GM19455 (cell line): ENCODE data around the gene DNMT3A.
"Not testable (repeated sequence)": the region's sequence is repeated elsewhere in the genome, so short reads cannot be mapped to it uniquely, and the experiment has no call there.

Experiments used
- ATAC-seq: cut with Tn5 transposase; IDR thresholded peaks from one replicate; pipeline ENCODE4 v1.9.1; 2021; ENCODE audit not compliant: unreplicated experiment

The DNMT3A gene

DNA sequence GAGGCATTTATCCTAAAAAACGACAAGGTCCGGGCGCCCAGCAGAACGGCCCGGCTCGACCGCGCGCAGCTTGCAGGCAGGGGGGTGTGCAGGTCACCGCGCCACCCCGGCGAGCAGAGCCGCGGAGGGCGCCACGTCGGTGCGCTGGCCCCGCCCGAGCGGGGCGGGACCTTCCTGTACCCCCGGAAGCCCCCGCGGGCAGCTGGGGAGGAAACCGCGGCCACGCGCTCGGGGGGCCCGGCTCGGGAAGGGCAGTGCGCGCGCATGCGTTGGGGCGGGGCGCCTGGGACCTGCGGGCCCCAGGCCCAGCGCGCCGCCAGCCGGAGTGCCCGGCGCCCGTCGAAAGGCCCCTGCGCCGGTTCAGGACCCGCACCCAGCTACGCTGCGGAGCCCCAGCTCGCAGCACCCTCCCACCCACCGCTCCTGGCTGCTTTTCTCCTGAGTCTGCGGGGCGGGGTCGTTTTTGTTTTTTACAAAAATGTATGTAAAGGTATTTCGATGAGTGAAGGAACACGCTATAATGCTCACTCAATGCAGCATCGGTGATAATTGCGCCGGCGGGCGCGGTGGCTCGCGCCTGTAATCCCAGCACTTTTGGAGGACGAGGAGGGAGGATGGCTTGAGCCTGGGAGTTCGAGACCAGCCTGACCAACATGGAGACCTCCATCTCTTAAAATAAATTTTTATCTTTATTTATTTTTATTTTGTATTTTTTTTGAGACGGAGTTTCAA lies 125.6 kb downstream of the DNMT3A start:
- peak; percentile 71 for ATAC-seq

GRCh38 chr2:25215232-25215631 lies 126.5 kb downstream of the DNMT3A start:
- ATAC-seq = no peak

DNA sequence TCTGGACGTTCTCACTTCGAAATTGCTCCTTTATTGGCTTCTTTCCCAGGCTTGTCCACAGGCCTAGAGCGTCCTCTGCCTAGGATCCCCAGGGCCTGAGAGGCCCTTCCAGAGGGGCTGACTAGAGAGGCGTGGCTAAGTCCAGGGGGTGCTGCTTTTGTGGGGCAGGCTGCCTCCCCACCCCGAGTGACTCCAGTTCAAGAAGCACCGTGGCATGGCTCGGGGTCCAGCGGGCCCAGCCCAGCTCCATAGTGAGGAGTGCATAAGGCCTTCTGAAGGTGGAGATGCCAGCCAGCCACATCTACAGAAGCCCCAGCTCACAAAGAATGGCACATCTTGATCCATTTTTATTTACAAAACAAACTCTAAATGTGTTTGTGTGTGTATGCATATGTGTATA lies 128.5 kb downstream of the DNMT3A start:
- no peak for ATAC-seq

GRCh38 chr2:25210923-25211322 lies 130.8 kb downstream of the DNMT3A start:
- ATAC-seq = not testable (repeated sequence)

DNA sequence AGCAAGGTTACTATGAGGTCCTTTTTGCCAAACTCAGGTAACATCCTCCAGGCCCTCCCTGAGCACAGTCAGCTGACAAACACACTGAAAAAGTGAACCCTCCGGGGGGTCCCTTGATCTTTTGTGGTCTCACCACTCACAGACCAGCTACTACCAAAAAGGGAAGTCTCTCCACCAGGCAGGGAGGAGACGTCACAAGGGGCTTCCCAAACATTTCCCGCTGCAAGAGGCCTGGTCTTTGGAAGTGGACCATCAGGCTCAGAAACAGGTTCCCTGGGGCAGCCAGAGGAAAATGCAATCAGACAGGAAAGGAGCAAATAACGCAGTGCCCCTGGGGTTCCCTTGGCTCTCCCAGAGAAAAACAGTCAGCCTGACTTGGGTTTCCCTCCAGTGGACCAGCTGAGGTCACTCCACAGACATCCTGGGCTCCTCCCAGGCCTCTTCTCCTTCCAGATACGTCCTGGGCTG lies 134.6 kb downstream of the DNMT3A start:
- no peak for ATAC-seq

DNA sequence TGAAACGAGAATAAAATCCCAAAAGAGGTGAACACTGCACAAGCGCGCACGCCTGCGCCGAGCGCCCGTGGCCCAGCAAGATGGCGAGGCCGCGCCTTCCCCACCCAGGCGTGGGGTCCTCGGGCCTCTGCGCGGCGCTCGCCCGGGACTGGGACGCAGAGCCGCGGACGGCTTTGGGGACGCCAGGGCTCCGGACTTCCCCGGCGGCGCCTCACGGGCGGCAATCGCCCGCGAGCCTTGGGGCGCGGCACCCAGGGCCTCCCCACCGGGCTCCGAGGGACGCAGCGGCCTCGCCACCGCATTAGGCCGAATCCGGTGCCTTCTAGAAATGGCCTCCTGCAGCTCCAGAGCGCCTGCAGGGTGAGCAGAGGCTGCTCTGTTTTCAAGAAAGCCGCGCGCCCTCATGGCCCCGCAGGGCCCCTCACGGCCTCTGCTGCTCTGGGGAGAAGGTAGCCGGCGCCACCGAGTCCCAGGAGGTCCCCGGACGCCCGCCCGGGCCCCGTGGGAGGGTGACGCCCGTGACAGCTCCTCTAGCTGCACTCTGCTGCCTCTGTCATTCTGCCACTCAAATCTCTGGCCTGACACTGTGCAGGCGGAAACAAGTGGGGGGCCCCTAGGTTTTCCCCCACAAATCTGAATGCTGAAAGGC lies 137.4 kb downstream of the DNMT3A start:
- peak; percentile 55 for ATAC-seq

DNA sequence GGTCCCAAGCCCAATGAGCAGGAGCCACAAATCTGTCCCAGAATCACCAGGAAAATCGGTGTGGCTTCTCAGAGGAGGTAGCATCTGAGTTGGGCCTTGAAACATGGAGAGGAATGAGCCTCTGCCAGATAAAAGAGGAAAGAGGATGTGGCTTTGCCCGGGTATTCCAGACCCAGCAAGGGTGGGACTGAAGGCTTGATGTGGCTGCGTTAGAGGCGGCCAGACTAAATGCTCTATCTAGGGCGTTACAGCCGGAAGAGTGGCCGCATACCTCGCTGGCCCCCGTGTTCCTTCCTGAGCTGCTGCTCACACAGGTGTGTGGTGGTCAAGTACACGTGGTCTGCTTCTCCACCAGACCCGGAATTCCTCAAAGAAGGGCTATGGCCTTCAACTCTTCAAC lies 139.4 kb downstream of the DNMT3A start:
- no peak for ATAC-seq

DNA sequence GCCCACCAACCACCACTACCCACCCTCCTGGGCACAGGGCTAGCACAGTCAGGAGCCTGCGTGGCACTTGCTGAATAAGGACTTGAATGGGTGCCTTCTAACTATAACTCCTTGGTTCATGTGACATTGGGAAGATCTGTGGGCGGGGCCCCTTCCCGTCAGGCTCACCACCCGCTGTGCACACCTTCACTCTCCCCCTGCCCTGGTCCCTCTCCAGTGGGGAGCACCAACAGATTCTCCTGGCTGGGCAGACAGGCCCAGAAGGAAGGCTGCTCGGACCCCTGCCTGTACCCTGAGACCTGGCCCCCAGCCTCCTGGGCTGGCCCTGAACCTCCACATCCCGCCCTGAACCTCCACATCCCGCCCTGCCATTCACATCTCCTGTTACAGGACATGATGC lies 139.9 kb downstream of the DNMT3A start:
- no peak for ATAC-seq

GRCh38 chr2:25201265-25201664 lies 140.5 kb downstream of the DNMT3A start:
- ATAC-seq = no peak

GRCh38 chr2:25198576-25198975 lies 143.1 kb downstream of the DNMT3A start:
- no peak for ATAC-seq

DNA sequence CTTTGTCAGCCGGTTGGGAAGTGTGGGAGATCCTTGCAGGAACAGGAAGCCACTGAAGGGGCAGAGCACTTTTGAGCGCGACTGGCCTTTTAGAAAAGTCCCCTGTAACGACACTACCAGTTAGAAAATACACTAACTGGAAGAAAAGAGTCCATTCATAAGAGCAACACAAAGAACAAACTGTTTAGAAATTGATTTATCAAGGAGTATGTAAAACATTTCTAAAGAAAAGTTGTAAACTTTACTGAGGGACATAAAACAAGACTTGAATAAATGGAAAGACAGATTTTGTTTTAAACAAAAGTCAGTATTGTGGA lies 143.6 kb downstream of the DNMT3A start:
- ATAC-seq = no peak

DNA sequence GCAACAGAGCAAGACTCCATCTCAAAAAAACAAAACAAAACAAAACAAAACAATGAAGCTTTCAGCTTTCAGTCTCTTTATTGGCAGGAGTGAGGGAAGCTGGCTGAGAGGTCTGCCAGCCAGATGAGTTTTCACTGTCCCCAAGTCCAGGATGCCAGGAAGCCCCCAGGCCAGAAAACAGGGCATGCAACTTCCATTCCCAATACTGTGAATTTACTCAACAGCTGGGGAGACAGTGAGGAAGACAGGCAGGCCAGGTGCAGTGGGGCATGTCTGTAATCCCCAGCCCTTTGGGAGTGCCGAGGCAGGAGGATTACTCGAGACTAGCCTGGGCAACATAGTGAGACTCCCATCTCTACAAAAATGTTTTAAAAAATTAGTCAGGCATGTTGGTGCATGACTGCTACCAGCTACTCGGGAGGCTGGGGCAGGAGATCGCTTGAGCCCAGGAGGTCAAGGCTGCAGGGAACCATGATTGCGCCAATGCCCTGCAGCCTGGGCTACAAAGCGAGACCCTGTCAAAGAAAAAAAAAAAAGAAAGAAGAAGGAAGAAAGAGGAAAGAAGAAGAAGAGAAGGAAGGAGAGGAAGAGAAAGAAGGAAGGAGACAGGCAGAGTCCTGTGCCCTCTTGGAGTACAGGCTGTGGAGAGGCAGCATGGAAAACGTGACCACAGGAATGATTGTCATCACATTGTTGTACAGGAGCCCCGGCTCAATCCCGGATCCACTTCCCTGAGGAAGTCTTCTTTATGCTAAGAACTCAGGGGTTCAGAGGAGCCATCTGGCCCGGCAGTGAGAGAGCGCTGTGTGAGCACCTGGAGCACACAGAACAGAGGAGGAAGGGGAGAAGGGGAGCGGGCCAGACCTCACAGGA lies 144.2 kb downstream of the DNMT3A start:
- ATAC-seq = no peak

DNA sequence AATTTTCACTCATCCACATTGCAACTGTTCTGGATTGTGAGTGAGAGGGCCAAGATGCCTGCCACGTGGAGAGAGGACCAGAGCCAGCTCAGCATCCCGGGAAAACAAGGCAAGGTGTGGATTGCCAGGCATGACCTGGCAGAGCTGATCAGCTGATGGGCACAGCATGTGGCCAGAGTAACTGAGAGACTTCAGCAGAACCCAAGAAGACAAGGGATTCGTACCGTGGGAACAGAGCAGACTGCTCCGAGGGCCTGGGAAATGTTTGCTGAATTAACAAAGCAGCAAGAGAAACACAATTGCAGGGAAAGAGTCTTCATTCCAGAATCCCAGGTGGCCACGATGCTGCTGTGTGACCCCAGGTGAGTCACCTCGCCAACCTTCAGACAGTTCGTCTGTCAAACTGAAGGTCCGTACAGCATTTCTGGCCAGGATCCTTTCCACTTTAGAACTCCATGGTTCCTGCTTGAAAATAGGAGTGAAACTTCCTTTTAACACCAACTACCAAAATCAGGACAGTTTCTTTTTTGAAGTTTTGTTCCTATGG lies 147.1 kb downstream of the DNMT3A start:
- ATAC-seq = no peak

DNA sequence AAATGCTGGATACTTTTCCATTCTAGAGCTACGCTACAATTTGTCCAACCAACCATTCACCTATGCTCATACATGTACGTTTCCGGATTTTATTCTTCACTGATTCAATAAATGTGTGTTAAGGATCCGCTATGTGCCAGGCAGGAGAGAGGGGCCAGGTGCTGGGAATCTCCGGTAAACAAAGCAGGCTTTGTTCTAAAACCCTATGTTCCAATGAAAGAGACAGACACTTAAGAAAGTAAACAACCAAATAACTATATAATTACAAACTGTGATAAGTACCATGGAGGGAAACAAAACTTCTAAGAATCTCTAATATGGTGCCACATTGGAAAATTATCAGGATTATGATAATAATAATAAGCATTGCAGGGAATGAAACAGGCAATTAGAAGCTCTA lies 151.2 kb downstream of the DNMT3A start:
- ATAC-seq = no peak

DNA sequence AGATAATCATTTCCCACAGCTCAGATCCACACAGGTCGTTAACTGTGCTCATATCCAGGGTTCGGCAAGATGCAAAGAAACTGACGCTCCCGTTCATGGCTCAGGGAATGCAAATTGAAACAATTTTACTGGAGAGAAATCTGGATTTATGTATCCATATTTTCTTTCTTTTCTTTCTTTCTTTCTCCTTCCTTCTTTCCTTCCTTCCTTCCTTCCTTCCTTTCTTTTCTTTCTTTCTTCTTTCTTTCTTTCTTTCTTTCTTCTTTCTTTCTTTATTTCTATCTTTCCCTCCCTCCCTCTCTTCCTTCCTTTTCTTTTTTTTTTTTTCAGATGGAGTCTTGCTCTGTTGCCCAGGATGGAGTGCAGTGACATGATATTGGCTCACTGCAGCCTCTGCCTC lies 153.3 kb downstream of the DNMT3A start:
- ATAC-seq = no peak

DNA sequence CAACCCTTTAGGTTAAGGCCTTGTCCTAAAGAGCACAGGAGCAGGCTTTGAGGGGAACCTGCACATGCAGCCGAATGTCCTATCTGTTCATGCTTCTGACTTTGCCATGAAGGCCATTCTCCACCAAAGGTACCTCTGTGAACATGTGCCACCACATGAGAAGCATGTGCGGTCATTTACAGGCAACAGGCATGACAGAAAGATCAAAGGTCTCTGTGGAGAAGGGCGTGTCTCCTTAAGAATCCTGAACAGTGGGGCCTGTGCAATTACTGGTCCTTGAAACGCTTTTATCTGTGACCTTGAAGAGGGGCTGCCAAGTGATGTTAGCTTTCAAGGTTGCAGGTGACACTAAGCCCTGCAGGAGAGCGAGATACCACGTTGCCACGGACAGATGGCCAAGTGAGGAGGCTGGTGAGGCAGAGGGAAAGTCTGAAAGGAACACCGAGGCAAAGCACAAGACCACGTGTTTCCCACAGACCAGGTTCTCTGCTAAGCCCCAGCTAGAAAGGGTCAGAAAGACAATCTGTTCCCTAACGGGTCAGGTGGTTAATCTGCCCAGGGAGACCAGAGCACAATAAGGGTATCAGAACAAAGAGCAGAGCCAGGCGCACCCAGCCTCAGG lies 153.9 kb downstream of the DNMT3A start:
- no peak for ATAC-seq

GRCh38 chr2:25184254-25184653 lies 157.5 kb downstream of the DNMT3A start:
- no peak for ATAC-seq

GRCh38 chr2:25178976-25179375 lies 162.7 kb downstream of the DNMT3A start:
- ATAC-seq = no peak
